HG03095 (cell line): ENCODE results near the gene BBX.
A peak's percentile ranks its signal among the peaks of the same experiment; 100 is the strongest.

Source experiments
- ATAC-seq: cut with Tn5 transposase; IDR thresholded peaks from one replicate; pipeline ENCODE4 v1.9.1; 2021; ENCODE audit warnings: moderate library complexity; ENCODE audit not compliant: unreplicated experiment

BBX gene

GRCh38 chr3:107598926-107599771 is 76.4 kb downstream of the BBX start:
- peak; percentile 86 for ATAC-seq

DNA sequence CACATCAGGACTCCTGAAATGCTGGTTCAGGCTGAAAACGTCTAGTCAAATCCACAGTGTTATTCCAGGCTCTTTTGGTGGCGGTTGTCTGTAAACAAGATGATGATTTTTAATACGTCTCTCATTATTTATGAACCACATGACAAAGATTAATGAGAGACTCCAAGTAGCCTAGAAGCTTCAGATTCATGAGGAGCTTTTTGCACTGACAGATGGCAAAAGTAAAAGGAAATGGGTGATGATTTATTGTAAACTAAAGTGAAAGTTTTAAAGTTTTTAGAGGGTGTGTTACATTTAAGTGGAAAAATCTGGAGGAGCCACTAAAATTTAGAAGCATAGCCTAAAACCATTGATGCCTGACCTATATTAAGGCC is 77.0 kb downstream of the BBX start:
- ATAC-seq, result no peak

DNA sequence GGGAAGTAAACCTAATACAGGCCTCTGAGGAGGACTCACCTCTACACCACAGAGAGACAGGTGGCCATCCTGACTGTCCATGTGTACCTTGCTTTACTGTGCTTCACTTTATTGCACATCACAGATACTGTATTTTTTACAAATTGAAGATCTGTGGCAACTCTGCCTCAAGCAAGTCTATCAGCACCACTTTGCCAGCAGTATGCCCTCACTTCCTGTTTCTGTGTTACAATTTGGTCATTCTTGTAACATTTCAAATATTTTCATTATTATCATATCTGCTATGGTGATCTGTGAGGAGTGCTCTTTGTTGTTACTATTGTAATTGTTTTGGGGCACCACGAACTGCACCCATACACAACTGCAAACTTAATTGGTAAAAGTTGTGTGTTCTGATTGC is 78.0 kb downstream of the BBX start:
- ATAC-seq, result no peak

DNA sequence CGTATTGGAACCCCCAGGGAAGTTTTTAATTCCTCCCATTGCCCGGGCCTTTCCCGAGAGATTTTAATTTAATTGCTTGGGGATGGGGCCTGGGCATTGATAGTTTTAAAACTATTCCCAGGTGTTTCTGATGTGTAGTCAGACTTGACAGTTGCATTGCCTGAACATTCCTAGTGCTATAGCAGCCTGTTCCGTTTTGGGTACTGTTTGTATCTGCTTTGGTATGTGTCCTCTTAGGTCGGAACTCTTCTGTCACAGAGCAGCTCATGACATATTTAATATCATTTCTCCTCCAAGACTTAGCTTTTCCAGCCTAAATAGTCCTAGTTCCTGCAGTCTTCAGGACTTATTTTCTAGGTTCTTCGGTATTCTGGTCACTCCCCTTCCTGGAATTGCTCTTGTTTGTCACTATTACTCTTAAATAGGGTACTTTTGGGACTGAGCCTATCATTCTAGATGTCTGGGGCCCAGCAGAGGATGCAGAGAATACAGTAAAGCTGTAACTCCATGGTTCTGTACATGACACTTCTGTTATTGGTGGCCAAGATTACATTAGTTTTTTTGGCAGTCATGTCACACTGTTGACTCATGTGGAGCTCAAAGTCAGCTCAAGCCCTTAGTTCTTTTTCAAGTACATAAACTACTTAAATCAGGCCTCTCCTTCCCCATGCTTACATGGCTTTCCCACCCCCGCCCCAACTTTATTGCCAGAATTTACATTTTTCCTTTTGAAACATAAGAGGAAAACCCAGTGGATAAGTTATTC is 81.5 kb downstream of the BBX start:
- ATAC-seq, result no peak

- ATAC-seq, result no peak
Measured at GRCh38 chr3:107611775-107612469, 89.2 kb downstream of the BBX start.

GRCh38 chr3:107612664-107613084 is 89.9 kb downstream of the BBX start:
- no peak for ATAC-seq

- ATAC-seq, result no peak
Measured at GRCh38 chr3:107619549-107619948, 96.8 kb downstream of the BBX start.

GRCh38 chr3:107620534-107620933 is 97.8 kb downstream of the BBX start:
- no peak for ATAC-seq

GRCh38 chr3:107621465-107621864 is 98.7 kb downstream of the BBX start:
- no peak for ATAC-seq

DNA sequence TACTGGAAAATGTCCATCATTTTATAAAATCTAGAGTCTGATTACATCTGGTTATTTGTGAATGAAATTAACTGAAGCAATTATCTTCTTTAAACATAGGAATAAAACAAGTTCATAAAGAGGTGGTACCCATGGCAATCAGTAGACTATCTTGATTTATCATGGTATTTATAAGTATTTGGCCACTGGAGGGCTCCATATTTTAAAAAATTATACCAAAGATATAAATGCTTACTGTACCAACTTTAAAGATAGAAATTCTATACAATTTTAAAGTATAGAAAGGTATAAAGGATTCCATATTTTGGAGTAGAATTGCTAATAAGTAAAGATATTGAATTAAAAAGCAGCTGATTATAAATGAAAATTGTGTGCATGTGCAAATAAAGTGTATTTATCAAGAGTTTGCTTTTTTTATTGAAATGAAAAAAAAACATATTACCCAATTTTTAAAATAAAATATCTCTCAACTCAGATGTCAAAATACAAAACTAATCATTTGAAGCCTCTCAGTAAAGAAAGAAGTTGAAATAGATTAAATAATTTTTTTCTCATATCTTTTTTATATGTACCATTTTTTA is 105.3 kb downstream of the BBX start:
- ATAC-seq, result no peak

DNA sequence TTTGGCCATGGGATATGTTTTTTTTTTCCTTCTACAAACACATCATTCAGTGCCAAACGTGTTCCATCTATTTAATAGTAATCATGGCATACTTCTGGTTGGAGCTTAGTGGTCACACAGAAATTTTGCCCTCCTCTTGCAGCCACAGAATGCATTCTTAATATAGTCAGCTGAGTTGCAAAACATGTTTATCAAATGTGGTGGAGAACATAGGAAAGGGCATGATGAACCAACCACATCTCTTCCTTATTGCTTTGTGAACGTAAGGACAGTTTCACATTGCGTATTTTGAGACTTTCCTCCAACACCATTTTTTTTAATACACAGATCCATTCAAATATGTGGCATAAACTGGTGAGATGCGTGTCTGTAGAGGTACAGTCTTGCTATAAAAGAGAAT is 106.8 kb downstream of the BBX start:
- no peak for ATAC-seq

GRCh38 chr3:107630779-107631178 is 108.0 kb downstream of the BBX start:
- ATAC-seq, result no peak

- ATAC-seq, result no peak
Measured at GRCh38 chr3:107632576-107632975, 109.8 kb downstream of the BBX start.

DNA sequence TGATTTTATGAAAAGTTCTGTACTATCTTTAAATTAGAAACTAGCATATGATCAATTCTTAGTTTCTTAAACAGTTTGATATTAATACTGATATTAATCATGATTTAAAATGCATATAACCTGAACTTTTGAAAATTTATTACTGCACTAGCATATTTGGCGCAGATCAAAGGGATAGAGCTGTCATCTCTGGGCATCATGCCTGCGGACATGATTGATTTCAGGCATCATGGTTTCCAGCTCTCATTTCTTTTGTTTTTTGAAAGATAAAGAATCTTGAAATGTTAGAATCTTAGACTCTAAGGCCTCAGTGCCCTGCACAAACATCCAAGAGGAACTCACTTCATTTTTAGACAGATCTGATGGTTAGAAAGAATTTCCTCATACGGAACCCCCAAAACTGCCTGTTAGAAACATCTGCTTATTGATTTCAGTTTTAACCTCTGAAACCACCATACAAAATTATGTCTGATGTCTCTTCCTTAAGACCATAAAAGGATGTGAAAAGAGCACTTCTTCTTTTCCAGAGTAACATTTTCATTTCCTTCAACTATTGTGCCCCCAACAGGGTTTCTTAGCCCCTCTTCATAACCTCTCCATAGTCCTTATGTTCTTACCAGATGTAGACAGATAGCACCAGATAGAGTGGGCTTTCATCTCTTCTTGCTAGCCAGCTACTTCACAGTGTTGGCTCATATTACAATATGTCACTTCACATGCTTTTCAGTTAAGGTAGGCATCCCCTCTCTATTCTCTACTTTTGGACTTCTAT is 110.8 kb downstream of the BBX start:
- peak; percentile 91 for ATAC-seq

- peak; percentile 20 for ATAC-seq
Measured at GRCh38 chr3:107634099-107634489, 111.3 kb downstream of the BBX start.

- ATAC-seq, result no peak
Measured at GRCh38 chr3:107637416-107638183, 114.8 kb downstream of the BBX start.

DNA sequence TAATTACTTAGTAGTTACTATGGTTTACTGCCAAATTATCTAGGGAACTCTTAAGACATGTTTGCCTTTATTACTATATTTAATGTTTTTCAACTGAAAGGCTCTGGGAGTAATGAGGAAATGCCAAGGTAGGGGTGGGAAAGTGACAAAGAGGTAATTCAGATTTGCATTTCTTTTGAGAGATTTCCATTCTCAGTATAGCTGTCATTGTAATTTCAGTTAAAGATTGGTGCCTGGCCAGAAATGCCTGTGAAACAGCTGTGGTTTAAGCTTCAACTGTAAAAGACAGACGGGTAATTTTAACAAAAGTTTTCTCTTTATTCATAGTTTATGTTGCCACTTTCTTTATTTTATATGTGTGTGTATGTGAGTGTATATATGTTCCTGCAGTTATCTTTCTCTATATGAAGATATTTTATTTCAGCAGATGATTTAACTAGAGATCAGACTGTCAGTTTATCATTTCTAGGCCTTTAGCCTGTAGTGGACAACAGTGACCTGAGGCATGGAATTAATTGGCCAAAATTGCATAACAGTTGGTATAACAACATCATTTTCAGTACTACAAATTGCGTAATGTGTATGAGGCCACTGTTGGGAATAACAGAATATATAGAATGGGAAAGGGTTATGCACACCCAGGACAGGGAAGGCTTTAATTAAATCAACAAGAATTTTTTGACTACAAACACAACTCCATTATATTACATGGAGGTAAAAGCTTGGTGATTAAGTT is 119.0 kb downstream of the BBX start:
- no peak for ATAC-seq

- ATAC-seq, result no peak
Measured at GRCh38 chr3:107643038-107643883, 120.5 kb downstream of the BBX start.
